ENCODE results near the gene ZBTB43.

DNA sequence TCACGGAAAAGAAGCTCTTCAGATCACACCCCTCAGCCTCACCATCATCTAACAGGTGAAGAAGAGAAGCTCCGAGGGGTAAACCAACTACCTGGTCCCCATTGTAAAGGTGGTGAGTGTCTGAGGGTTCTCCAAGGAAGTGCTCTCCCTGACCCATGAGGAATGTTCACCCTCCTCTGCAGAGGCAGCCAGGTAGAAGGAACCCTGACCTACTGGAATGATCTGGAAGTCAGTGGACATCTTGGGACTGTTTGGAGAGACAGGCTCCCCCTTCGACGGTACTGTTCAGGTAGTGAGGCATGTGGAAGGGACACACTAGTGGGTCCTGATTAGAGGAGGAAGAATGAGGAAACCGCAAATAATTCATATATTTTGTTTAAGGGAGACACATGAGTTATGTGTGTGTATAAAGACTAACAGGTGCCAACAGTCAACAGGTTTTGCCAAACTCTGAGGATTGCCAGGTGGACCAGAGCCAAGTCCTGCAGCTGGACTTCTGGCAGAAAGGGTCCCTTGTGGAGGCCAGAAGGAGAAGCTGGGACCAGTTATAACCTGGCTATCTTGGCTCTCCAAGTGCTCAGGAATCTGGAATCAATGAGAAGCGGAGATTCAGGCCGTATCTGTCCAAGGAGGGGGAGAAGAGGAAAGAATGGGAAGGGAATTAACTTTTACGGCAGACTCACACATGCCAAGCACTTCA lies 52.6 kb downstream of the ZBTB43 start:
- TF ChIP-seq NFXL1 (IDR thresholded peaks at IDR 0.05; ENCODE audit: borderline replicate concordance) = no peak
- TF ChIP-seq, protein P1, sequence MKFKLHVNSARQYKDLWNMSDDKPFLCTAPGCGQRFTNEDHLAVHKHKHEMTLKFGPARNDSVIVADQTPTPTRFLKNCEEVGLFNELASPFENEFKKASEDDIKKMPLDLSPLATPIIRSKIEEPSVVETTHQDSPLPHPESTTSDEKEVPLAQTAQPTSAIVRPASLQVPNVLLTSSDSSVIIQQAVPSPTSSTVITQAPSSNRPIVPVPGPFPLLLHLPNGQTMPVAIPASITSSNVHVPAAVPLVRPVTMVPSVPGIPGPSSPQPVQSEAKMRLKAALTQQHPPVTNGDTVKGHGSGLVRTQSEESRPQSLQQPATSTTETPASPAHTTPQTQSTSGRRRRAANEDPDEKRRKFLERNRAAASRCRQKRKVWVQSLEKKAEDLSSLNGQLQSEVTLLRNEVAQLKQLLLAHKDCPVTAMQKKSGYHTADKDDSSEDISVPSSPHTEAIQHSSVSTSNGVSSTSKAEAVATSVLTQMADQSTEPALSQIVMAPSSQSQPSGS (IDR thresholded peaks at IDR 0.05; ENCODE audit: low read length) = no peak
- TF ChIP-seq EZH2 (IDR thresholded peaks at IDR 0.05; ENCODE audit: borderline replicate concordance, control insufficient read depth, low read depth, low read length) = no peak
- TF ChIP-seq, protein P2, sequence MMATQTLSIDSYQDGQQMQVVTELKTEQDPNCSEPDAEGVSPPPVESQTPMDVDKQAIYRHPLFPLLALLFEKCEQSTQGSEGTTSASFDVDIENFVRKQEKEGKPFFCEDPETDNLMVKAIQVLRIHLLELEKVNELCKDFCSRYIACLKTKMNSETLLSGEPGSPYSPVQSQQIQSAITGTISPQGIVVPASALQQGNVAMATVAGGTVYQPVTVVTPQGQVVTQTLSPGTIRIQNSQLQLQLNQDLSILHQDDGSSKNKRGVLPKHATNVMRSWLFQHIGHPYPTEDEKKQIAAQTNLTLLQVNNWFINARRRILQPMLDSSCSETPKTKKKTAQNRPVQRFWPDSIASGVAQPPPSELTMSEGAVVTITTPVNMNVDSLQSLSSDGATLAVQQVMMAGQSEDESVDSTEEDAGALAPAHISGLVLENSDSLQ (IDR thresholded peaks at IDR 0.05) = no peak
- TF ChIP-seq GATAD2B (conservative IDR thresholded peaks at IDR 0.05; ENCODE audit: low read depth) = no peak
- TF ChIP-seq, protein P3, sequence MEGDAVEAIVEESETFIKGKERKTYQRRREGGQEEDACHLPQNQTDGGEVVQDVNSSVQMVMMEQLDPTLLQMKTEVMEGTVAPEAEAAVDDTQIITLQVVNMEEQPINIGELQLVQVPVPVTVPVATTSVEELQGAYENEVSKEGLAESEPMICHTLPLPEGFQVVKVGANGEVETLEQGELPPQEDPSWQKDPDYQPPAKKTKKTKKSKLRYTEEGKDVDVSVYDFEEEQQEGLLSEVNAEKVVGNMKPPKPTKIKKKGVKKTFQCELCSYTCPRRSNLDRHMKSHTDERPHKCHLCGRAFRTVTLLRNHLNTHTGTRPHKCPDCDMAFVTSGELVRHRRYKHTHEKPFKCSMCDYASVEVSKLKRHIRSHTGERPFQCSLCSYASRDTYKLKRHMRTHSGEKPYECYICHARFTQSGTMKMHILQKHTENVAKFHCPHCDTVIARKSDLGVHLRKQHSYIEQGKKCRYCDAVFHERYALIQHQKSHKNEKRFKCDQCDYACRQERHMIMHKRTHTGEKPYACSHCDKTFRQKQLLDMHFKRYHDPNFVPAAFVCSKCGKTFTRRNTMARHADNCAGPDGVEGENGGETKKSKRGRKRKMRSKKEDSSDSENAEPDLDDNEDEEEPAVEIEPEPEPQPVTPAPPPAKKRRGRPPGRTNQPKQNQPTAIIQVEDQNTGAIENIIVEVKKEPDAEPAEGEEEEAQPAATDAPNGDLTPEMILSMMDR (IDR thresholded peaks at IDR 0.05 in 2 of 3, conservative IDR thresholded peaks at IDR 0.05 in 1 of 3; ENCODE audit: control insufficient read depth in 2 of 3, extremely low read depth in 1 of 3, insufficient read depth in 1 of 3, low read depth in 3 of 3, low read length in 3 of 3) = no peak
- no peak for TF ChIP-seq RFX5 (IDR thresholded peaks at IDR 0.05; ENCODE audit: low read depth, low read length)
- no peak for TF ChIP-seq PML (IDR thresholded peaks at IDR 0.05; ENCODE audit: low read length)
